AG10803 (cell line): ENCODE measurements around the gene PDIA5.

ENCODE experiments used
- DNase-seq: peaks from one replicate; pipeline ENCODE4 v3.0.0; 2010; ENCODE audit warnings: low read depth
- H3K4me3 ChIP-seq: 2 replicates; pipeline ENCODE4 v1.5.1; 2011; ENCODE audit warnings: mild to moderate bottlenecking, low read length, control low read depth
- TF ChIP-seq, protein P1 (sequence below): conservative IDR thresholded peaks from 2 replicates; pipeline ENCODE4 v1.5.1; 2011; ENCODE audit warnings: mild to moderate bottlenecking, low read length, control low read depth, inconsistent platforms

Gene PDIA5

GRCh38 chr3:123126653-123127052 lies 59.8 kb downstream of the PDIA5 start:
- DNase-seq, result no peak
- no peak overlapping the region for H3K4me3 ChIP-seq
- TF ChIP-seq, protein P1, sequence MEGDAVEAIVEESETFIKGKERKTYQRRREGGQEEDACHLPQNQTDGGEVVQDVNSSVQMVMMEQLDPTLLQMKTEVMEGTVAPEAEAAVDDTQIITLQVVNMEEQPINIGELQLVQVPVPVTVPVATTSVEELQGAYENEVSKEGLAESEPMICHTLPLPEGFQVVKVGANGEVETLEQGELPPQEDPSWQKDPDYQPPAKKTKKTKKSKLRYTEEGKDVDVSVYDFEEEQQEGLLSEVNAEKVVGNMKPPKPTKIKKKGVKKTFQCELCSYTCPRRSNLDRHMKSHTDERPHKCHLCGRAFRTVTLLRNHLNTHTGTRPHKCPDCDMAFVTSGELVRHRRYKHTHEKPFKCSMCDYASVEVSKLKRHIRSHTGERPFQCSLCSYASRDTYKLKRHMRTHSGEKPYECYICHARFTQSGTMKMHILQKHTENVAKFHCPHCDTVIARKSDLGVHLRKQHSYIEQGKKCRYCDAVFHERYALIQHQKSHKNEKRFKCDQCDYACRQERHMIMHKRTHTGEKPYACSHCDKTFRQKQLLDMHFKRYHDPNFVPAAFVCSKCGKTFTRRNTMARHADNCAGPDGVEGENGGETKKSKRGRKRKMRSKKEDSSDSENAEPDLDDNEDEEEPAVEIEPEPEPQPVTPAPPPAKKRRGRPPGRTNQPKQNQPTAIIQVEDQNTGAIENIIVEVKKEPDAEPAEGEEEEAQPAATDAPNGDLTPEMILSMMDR, result no peak

GRCh38 chr3:123129092-123129491 lies 62.3 kb downstream of the PDIA5 start:
- TF ChIP-seq, protein P1, result no peak

GRCh38 chr3:123129532-123129931 lies 62.7 kb downstream of the PDIA5 start:
- DNase-seq, result no peak
- TF ChIP-seq, protein P1, result no peak
- H3K4me3 ChIP-seq, result no peak overlapping the region

More at GRCh38 chr3:123129092-123129491, 62.3 kb downstream of the PDIA5 start:
- H3K4me3 ChIP-seq, result no peak overlapping the region
- no peak for DNase-seq

GRCh38 chr3:123130079-123130750 lies 63.4 kb downstream of the PDIA5 start:
- no peak overlapping the region for H3K4me3 ChIP-seq
- no peak for DNase-seq
- TF ChIP-seq, protein P1, result no peak

- H3K4me3 ChIP-seq, result no peak overlapping the region
- TF ChIP-seq, protein P1, result no peak
- DNase-seq, result no peak
Measured at GRCh38 chr3:123134671-123135070, 67.8 kb downstream of the PDIA5 start.

DNA sequence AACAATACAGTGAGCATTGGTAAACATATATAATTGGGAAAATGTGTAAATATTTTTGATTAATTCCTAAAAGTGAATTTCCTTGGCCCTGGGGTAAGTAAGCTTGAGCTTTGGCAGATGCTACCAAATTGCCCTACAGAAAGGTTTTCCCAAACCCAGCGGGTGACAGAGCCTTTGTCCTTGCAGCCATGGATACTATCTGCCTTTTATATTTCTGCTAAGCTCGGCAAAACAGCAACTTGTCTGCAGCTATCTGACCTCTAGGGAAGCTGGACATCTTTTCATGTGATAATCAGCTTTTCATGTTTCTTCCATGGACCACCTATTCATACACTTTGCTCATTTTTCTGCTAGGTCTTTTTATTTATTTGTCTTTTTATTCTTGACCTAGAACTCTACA lies 70.2 kb downstream of the PDIA5 start:
- no peak overlapping the region for H3K4me3 ChIP-seq
- DNase-seq, result no peak
- TF ChIP-seq, protein P1, result no peak

GRCh38 chr3:123138839-123139444 lies 72.1 kb downstream of the PDIA5 start:
- H3K4me3 ChIP-seq, result no peak overlapping the region
- peak; percentile 86 for DNase-seq
- TF ChIP-seq, protein P1, result no peak
